Measurements from ENCODE around the gene SLC35A1. TPM values are rescaled to one million over a fixed set of nuclear protein-coding genes. Genes with fewer than 3 reads are reported as not detected.

SLC35A1 gene
- total RNA-seq, 6 donors from 2014 or later, result 14.7 to 39.1 (median 29.9) TPM

DNA sequence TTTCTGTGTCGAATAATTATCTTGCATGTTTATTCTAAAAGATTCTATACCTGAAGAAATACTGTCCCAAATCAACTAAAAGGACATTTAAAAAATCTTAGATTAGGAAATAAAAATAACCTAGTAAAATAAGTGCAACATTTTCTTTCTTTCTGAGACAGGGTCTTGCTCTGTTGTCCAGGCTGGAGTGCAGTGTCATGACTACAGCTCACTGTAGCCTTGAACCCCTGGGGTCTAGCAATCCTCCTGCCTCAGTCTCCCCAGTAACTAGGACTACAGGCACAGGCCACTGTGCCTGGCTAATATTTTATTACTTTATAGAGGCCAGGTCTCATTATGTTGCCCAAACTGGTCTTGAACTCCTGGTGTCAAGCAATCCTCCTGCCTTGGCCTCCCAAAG is 68.3 kb downstream of the SLC35A1 start:
- H3K36me3 ChIP-seq, result peaks cover 0 to 51% (median 12%) of the 10 kb centered on the region in 4 donors
- H3K4me1 ChIP-seq, result peaks cover 0 to 9% (median 0%) of the 10 kb centered on the region in 4 donors
- H3K9me3 ChIP-seq, result no peaks in the 10 kb centered on the region
- no peaks in the 10 kb centered on the region for H3K27me3 ChIP-seq
- no peak overlapping the region for H3K27ac ChIP-seq
- no peak for DNase-seq
- no peak for ATAC-seq (ENCODE audit: low FRiP score in 2 of 2)
- TF ChIP-seq EP300 (IDR thresholded peaks at IDR 0.05), result no peak
- TF ChIP-seq POLR2AphosphoS5 (IDR thresholded peaks at IDR 0.05), result no peak
- no peak for TF ChIP-seq CTCF (IDR thresholded peaks at IDR 0.05)
- TF ChIP-seq POLR2A (IDR thresholded peaks at IDR 0.05), result no peak
- no peak overlapping the region for H3K4me3 ChIP-seq
- 69 to 78% methylated on average over 1 of the region's 1 CpG for WGBS, 2 donors

DNA sequence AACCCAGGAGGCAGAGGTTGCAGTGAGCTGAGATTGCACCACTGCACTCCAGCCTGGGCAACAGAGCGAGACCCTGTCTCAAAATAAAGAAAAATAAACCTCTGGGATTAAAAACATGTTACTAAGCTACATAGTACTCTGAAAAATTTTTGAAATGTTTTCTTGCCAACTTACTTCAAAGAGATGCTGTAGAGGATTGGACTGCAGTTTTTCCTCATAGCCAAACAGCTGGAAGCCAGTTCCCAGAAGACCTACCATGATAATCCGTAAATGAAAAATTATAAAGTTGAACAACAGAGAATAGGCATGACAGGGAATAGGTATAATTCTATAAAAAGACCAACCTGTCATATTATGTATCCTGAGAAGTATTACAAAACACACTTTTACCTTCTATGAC is 69.0 kb downstream of the SLC35A1 start:
- Histone ChIP-seq H3K4me1 (peaks cover 0 to 9% (median 0%) of the 10 kb centered on the region in 4 donors), H3K36me3 (peaks cover 0 to 51% (median 12%) of the 10 kb centered on the region in 4 donors), H3K9me3 (no peaks in the 10 kb centered on the region), H3K27me3 (no peaks in the 10 kb centered on the region), H3K4me3 (no peak overlapping the region), H3K27ac (peak overlapping the region in 1 of 4 donors; percentile 10)
- ATAC-seq (ENCODE audit: low FRiP score in 2 of 2), result no peak
- no peak for TF ChIP-seq EP300 (IDR thresholded peaks at IDR 0.05)
- TF ChIP-seq CTCF (IDR thresholded peaks at IDR 0.05), result no peak
- no peak for TF ChIP-seq POLR2A (IDR thresholded peaks at IDR 0.05)
- no peak for TF ChIP-seq POLR2AphosphoS5 (IDR thresholded peaks at IDR 0.05)
- no peak for DNase-seq
- WGBS, 2 donors, result 92 to 94% methylated on average over 2 of the region's 2 CpGs

DNA sequence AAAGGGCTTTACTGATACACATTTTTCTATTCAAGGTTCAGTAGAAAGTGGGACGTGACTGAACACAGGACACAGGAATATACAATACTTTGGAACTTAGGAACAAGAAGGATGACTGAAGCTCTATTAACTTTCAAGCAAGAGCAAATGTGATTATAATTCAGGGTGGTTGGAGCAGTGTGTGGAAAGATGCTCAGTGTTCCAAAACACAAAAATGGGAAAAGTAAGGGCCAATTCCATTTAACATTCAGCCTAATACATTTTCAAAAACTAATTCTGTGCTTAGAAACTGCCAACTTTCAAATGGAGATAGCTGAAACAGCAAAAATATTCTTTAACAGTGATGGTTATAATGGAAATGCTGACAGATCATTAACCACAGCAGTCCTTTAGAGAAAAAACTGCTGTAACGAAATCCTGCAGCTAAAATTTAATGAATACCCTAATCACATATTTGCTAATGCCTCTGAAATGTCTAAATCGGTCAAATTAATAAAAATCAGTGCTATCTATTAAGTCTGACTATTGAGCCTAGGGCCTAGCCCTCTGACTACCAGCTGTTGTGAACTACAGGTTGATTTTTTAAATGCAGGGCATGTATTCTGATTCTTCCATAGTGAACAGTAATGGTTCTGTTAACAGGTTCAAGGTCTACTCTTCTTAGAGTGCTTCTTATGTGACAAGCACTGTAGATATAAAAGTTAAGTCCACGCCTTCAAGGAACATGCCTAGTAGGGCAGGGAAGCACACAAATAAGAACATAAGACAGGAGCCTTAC is 71.1 kb downstream of the SLC35A1 start:
- no peak overlapping the region for H3K4me3 ChIP-seq
- TF ChIP-seq EP300 (IDR thresholded peaks at IDR 0.05), result no peak
- no peaks in the 10 kb centered on the region for H3K27me3 ChIP-seq
- peaks cover 0 to 58% (median 16%) of the 10 kb centered on the region in 4 donors for H3K36me3 ChIP-seq
- 93 to 97% methylated on average over 4 of the region's 4 CpGs for WGBS, 2 donors
- ATAC-seq (ENCODE audit: low FRiP score in 2 of 2), result no peak
- no peaks in the 10 kb centered on the region for H3K9me3 ChIP-seq
- H3K27ac ChIP-seq, result no peak overlapping the region
- no peak for DNase-seq
- H3K4me1 ChIP-seq, result peaks cover 0 to 9% (median 0%) of the 10 kb centered on the region in 4 donors

- no peak for ATAC-seq (ENCODE audit: low FRiP score in 2 of 2)
- Histone ChIP-seq H3K4me1 (peaks cover 0 to 9% (median 0%) of the 10 kb centered on the region in 4 donors), H3K36me3 (peaks cover 0 to 58% (median 19%) of the 10 kb centered on the region in 4 donors), H3K27ac (no peak overlapping the region), H3K27me3 (no peaks in the 10 kb centered on the region), H3K4me3 (no peak overlapping the region), H3K9me3 (no peaks in the 10 kb centered on the region)
- no peak for DNase-seq
- 52 to 59% methylated on average over 1 of the region's 1 CpG for WGBS, 2 donors
- no peak for TF ChIP-seq POLR2A (IDR thresholded peaks at IDR 0.05)
- TF ChIP-seq CTCF (IDR thresholded peaks at IDR 0.05), result no peak
- no peak for TF ChIP-seq EP300 (IDR thresholded peaks at IDR 0.05)
- TF ChIP-seq POLR2AphosphoS5 (IDR thresholded peaks at IDR 0.05), result no peak
These were observed 71.6 kb downstream of the SLC35A1 start for GRCh38 chr6:87544474-87544735.

DNA sequence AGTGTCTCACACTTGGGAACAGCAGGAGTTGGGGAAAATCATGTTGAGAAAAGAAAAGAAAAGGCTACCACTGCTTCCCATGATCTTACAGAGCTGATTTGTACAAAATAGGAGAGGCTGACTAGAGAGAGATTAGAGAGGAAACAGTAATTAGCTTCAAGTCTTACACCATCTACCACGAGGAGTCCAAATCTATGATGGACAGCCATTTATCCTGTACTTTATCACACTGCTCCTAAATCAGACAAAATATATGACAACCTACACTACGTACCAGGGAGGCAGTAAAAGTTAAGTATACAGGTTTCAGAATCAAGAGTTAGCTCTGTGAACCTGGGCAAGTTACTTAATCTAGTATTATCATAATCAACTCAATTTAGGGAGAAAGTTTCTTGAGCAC is 79.0 kb downstream of the SLC35A1 start:
- H3K4me1 ChIP-seq, result no peaks in the 10 kb centered on the region
- H3K27me3 ChIP-seq, result no peaks in the 10 kb centered on the region
- ATAC-seq (ENCODE audit: low FRiP score in 2 of 2) (no peak), DNase-seq (no peak)
- no peak overlapping the region for H3K27ac ChIP-seq
- H3K4me3 ChIP-seq, result no peak overlapping the region
- 78 to 87% methylated on average over 2 of the region's 2 CpGs for WGBS, 2 donors
- H3K36me3 ChIP-seq, result peaks cover 0 to 56% (median 19%) of the 10 kb centered on the region in 4 donors
- TF ChIP-seq CTCF (IDR thresholded peaks at IDR 0.05), result no peak
- TF ChIP-seq POLR2A (IDR thresholded peaks at IDR 0.05), result no peak
- TF ChIP-seq EP300 (IDR thresholded peaks at IDR 0.05), result no peak
- TF ChIP-seq POLR2AphosphoS5 (IDR thresholded peaks at IDR 0.05), result no peak
- H3K9me3 ChIP-seq, result no peaks in the 10 kb centered on the region

Data from upper lobe of left lung (tissue), 6 donors.